ENCODE measurements around the gene ZBTB20.

DNA sequence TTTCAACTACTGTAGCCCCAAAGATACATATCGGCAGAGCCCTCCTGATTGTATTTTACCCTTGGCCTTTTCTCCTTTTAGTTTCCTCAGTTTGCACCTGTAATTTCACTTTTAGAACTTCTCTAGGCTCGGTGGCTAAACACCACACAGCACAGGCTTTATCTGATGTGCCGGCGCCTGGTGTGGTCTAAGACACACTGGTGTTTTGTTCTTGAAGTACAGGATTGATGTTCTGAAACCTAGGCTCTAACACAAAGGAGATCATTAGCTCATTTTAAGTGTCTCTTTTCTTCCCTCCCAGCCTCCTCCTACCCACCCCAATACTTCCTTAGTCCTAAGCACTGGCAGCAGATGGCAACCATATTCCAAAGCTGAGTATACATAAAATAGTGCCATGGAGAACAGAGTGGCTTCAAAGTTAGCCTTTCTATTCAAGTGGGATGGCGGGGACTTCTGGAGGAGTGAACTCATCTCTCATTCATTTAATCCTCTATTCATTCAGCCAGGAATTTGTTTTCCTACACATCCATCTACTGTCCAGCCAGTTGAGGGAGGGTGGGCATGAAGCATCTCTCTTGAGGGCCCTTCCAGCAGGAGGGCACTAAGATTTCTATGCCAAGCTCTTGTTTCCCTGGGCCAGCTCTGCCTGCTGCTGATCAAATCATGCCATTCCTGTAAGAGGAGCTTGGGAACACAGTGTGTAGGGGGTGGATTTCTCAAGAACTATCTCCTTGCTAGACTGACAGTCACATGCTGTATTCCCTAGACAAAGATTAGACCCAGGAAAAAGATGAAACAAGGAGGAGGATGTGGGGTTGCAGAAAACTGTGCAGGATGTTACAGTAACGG, 782.1 kb downstream of the ZBTB20 start:
- TF ChIP-seq POLR2A (IDR thresholded peaks at IDR 0.05; ENCODE audit: low read depth) (no peak), POLR2AphosphoS5 (IDR thresholded peaks at IDR 0.05) (no peak)
- TF ChIP-seq, protein P1, sequence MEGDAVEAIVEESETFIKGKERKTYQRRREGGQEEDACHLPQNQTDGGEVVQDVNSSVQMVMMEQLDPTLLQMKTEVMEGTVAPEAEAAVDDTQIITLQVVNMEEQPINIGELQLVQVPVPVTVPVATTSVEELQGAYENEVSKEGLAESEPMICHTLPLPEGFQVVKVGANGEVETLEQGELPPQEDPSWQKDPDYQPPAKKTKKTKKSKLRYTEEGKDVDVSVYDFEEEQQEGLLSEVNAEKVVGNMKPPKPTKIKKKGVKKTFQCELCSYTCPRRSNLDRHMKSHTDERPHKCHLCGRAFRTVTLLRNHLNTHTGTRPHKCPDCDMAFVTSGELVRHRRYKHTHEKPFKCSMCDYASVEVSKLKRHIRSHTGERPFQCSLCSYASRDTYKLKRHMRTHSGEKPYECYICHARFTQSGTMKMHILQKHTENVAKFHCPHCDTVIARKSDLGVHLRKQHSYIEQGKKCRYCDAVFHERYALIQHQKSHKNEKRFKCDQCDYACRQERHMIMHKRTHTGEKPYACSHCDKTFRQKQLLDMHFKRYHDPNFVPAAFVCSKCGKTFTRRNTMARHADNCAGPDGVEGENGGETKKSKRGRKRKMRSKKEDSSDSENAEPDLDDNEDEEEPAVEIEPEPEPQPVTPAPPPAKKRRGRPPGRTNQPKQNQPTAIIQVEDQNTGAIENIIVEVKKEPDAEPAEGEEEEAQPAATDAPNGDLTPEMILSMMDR (IDR thresholded peaks at IDR 0.05), result no peak

Measured in esophagus muscularis mucosa (tissue), 3 donors.